ENCODE results near the gene CCDC70. TPM values are rescaled to one million over a fixed set of nuclear protein-coding genes. Genes with fewer than 3 reads are reported as not detected.

Gene CCDC70
- total RNA-seq (not detected), polyA plus RNA-seq (not detected)
- long read RNA-seq, donor 1 = 0 reads
- long read RNA-seq, donor 2 = 0 reads
- long read RNA-seq, donor 3 = 0 reads

GRCh38 chr13:51861723-51862300 lies at the start of gene CCDC70:
CCDC70 (plus strand) TSS chr13:51861969; CDS start chr13:51865412, 3,443 bp downstream.
- Histone ChIP-seq H3K27ac (no peak within 1 kb of the TSS), H3K4me3 (no peak within 1 kb of the TSS), H3K27me3 (no peaks in the 10 kb centered on the region), H3K9me3 (no peaks in the 10 kb centered on the region), H3K4me1 (ENCODE audit: insufficient read depth) (no peaks in the 10 kb centered on the region), H3K36me3 (no peaks in the 10 kb centered on the region)
- 85 to 86% (median 85%) methylated on average over 5 of the region's 5 CpGs for WGBS, 3 donors
- DNase-seq = no peak
- no peak for TF ChIP-seq CTCF (IDR thresholded peaks at IDR 0.05)
- TF ChIP-seq EP300 (IDR thresholded peaks at IDR 0.05) = no peak
- TF ChIP-seq POLR2A (IDR thresholded peaks at IDR 0.05) = no peak
- intact Hi-C loops (cut with DNase I) = no loop called here

GRCh38 chr13:51814071-51814470 lies 47.7 kb upstream of the CCDC70 start:
- Histone ChIP-seq H3K27me3 (no peaks in the 10 kb centered on the region), H3K9me3 (no peaks in the 10 kb centered on the region), H3K4me1 (ENCODE audit: insufficient read depth) (no peaks in the 10 kb centered on the region), H3K4me3 (no peak overlapping the region), H3K27ac (no peak overlapping the region), H3K36me3 (no peaks in the 10 kb centered on the region)
- intact Hi-C loops (cut with DNase I) = loop anchor here in 2 of 4 donors (10.0 kb wide), 1 partner anchor 311 kb away; the partner anchor contains the start of gene NEK5 (in 2 of the 2)
- TF ChIP-seq POLR2A (IDR thresholded peaks at IDR 0.05) (no peak), EP300 (IDR thresholded peaks at IDR 0.05) (no peak), CTCF (IDR thresholded peaks at IDR 0.05) (no peak)
- WGBS, 3 donors = 93 to 98% (median 97%) methylated on average over 2 of the region's 2 CpGs
- DNase-seq = no peak

GRCh38 chr13:51814825-51815650 lies 46.7 kb upstream of the CCDC70 start:
- H3K9me3 ChIP-seq = no peaks in the 10 kb centered on the region
- H3K27ac ChIP-seq = no peak overlapping the region
- no peaks in the 10 kb centered on the region for H3K27me3 ChIP-seq
- H3K36me3 ChIP-seq = no peaks in the 10 kb centered on the region
- 22 to 29% (median 23%) methylated on average over 13 of the region's 13 CpGs for WGBS, 3 donors
- peak in 2 of 3 donors; percentile 41 to 68 for TF ChIP-seq CTCF (IDR thresholded peaks at IDR 0.05)
- TF ChIP-seq EP300 (IDR thresholded peaks at IDR 0.05) = no peak
- H3K4me1 ChIP-seq (ENCODE audit: insufficient read depth) = no peaks in the 10 kb centered on the region
- intact Hi-C loops (cut with DNase I) = loop anchor here in 2 of 4 donors (10.0 kb wide), 1 partner anchor 310 kb away; the partner anchor contains the start of gene NEK5 (in 2 of the 2)
- no peak overlapping the region for H3K4me3 ChIP-seq
- DNase-seq = peak in 4 of 5 donors; percentile 43 to 71 (median 50)

GRCh38 chr13:51815848-51816247 lies 45.9 kb upstream of the CCDC70 start:
- TF ChIP-seq POLR2A (IDR thresholded peaks at IDR 0.05) (no peak), EP300 (IDR thresholded peaks at IDR 0.05) (no peak), CTCF (IDR thresholded peaks at IDR 0.05) (no peak)
- Histone ChIP-seq H3K4me1 (ENCODE audit: insufficient read depth) (no peaks in the 10 kb centered on the region), H3K27me3 (no peaks in the 10 kb centered on the region), H3K9me3 (no peaks in the 10 kb centered on the region), H3K36me3 (no peaks in the 10 kb centered on the region), H3K27ac (no peak overlapping the region), H3K4me3 (no peak overlapping the region)
- WGBS, 3 donors = 44 to 55% (median 48%) methylated on average over 11 of the region's 11 CpGs
- DNase-seq = peak in 1 of 5 donors; percentile 16
- intact Hi-C loops (cut with DNase I) = loop anchor here in 2 of 4 donors (10.0 kb wide), 1 partner anchor 309 kb away; the partner anchor contains the start of gene NEK5 (in 2 of the 2)
